GM18502 (cell line): ENCODE data around the gene DNAH7.

ENCODE experiments used
- ATAC-seq: cut with Tn5 transposase; IDR thresholded peaks from one replicate; pipeline ENCODE4 v1.9.1; 2021; ENCODE audit warnings: mild to moderate bottlenecking; ENCODE audit not compliant: unreplicated experiment, poor library complexity

Gene DNAH7

GRCh38 chr2:195741191-195741590 is 327.4 kb downstream of the DNAH7 start:
- no peak for ATAC-seq

- no peak for ATAC-seq
Observed at GRCh38 chr2:195737511-195738325, 330.9 kb downstream of the DNAH7 start.

GRCh38 chr2:195735347-195735746 is 333.3 kb downstream of the DNAH7 start:
- ATAC-seq = no peak

GRCh38 chr2:195734931-195735330 is 333.7 kb downstream of the DNAH7 start:
- ATAC-seq = no peak

- no peak for ATAC-seq
Observed at GRCh38 chr2:195734395-195734794, 334.2 kb downstream of the DNAH7 start.

GRCh38 chr2:195733831-195734230 is 334.8 kb downstream of the DNAH7 start:
- ATAC-seq = no peak

GRCh38 chr2:195732574-195732973 is 336.1 kb downstream of the DNAH7 start:
- ATAC-seq = no peak

GRCh38 chr2:195730912-195731311 is 337.7 kb downstream of the DNAH7 start:
- ATAC-seq = no peak

- no peak for ATAC-seq
Observed at GRCh38 chr2:195727106-195727505, 341.5 kb downstream of the DNAH7 start.

- no peak for ATAC-seq
Observed at GRCh38 chr2:195722075-195722474, 346.6 kb downstream of the DNAH7 start.

GRCh38 chr2:195721042-195721441 is 347.6 kb downstream of the DNAH7 start:
- no peak for ATAC-seq

- ATAC-seq = no peak
Observed at GRCh38 chr2:195716466-195716865, 352.2 kb downstream of the DNAH7 start.

GRCh38 chr2:195711478-195711877 is 357.2 kb downstream of the DNAH7 start:
- ATAC-seq = no peak

- ATAC-seq = no peak
Observed at GRCh38 chr2:195709901-195710806, 358.5 kb downstream of the DNAH7 start.

GRCh38 chr2:195706161-195706900 is 362.3 kb downstream of the DNAH7 start:
- ATAC-seq = no peak

- no peak for ATAC-seq
Observed at GRCh38 chr2:195700480-195700879, 368.2 kb downstream of the DNAH7 start.

- peak; percentile 54 for ATAC-seq
Observed at GRCh38 chr2:195697681-195698220, 370.9 kb downstream of the DNAH7 start.

GRCh38 chr2:195696012-195696411 is 372.6 kb downstream of the DNAH7 start:
- ATAC-seq = peak; percentile 52

GRCh38 chr2:195695002-195695631 is 373.5 kb downstream of the DNAH7 start:
- no peak for ATAC-seq

GRCh38 chr2:195694553-195694952 is 374.1 kb downstream of the DNAH7 start:
- ATAC-seq = no peak
